ENCODE results near the gene JARID2. TPM values are rescaled to one million over a fixed set of nuclear protein-coding genes. Genes with fewer than 3 reads are reported as not detected.

Gene JARID2
- total RNA-seq, 1 donor from 2014 or later, result 17.9 TPM

- Histone ChIP-seq H3K36me3 (no peaks in the 10 kb centered on the region), H3K27me3 (no peaks in the 10 kb centered on the region), H3K4me1 (peaks cover 49% of the 10 kb centered on the region), H3K4me3 (no peak overlapping the region), H3K27ac (no peak overlapping the region), H3K9me3 (no peaks in the 10 kb centered on the region)
- TF ChIP-seq, protein P1, sequence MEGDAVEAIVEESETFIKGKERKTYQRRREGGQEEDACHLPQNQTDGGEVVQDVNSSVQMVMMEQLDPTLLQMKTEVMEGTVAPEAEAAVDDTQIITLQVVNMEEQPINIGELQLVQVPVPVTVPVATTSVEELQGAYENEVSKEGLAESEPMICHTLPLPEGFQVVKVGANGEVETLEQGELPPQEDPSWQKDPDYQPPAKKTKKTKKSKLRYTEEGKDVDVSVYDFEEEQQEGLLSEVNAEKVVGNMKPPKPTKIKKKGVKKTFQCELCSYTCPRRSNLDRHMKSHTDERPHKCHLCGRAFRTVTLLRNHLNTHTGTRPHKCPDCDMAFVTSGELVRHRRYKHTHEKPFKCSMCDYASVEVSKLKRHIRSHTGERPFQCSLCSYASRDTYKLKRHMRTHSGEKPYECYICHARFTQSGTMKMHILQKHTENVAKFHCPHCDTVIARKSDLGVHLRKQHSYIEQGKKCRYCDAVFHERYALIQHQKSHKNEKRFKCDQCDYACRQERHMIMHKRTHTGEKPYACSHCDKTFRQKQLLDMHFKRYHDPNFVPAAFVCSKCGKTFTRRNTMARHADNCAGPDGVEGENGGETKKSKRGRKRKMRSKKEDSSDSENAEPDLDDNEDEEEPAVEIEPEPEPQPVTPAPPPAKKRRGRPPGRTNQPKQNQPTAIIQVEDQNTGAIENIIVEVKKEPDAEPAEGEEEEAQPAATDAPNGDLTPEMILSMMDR (IDR thresholded peaks at IDR 0.05), result no peak
- TF ChIP-seq POLR2AphosphoS5 (IDR thresholded peaks at IDR 0.05; ENCODE audit: insufficient read depth in 1 of 2, low read depth in 1 of 2), result no peak
- TF ChIP-seq POLR2A (IDR thresholded peaks at IDR 0.05), result no peak
- intact Hi-C loops (cut with DNase I), result no loop called here
- DNase-seq (ENCODE audit: extremely low spot score in 2 of 2), result no peak
Measured at GRCh38 chr6:15425947-15426346, 180.1 kb downstream of the JARID2 start.

GRCh38 chr6:15426395-15426794, 180.5 kb downstream of the JARID2 start:
- H3K27ac ChIP-seq, result no peak overlapping the region
- intact Hi-C loops (cut with DNase I), result no loop called here

GRCh38 chr6:15426901-15427300, 181.0 kb downstream of the JARID2 start:
- intact Hi-C loops (cut with DNase I), result no loop called here
- Histone ChIP-seq H3K9me3 (no peaks in the 10 kb centered on the region), H3K27me3 (no peaks in the 10 kb centered on the region), H3K36me3 (no peaks in the 10 kb centered on the region), H3K27ac (no peak overlapping the region), H3K4me1 (peaks cover 56% of the 10 kb centered on the region), H3K4me3 (no peak overlapping the region)
- TF ChIP-seq, protein P1 (IDR thresholded peaks at IDR 0.05), result no peak
- no peak for TF ChIP-seq POLR2A (IDR thresholded peaks at IDR 0.05)
- no peak for TF ChIP-seq POLR2AphosphoS5 (IDR thresholded peaks at IDR 0.05; ENCODE audit: insufficient read depth in 1 of 2, low read depth in 1 of 2)
- DNase-seq (ENCODE audit: extremely low spot score in 2 of 2), result no peak

More at GRCh38 chr6:15426395-15426794, 180.5 kb downstream of the JARID2 start:
- TF ChIP-seq, protein P1 (IDR thresholded peaks at IDR 0.05), result no peak
- TF ChIP-seq POLR2AphosphoS5 (IDR thresholded peaks at IDR 0.05; ENCODE audit: insufficient read depth in 1 of 2, low read depth in 1 of 2) (no peak), POLR2A (IDR thresholded peaks at IDR 0.05) (no peak)
- Histone ChIP-seq H3K27me3 (no peaks in the 10 kb centered on the region), H3K36me3 (no peaks in the 10 kb centered on the region), H3K9me3 (no peaks in the 10 kb centered on the region), H3K4me3 (no peak overlapping the region), H3K4me1 (peaks cover 54% of the 10 kb centered on the region)
- DNase-seq (ENCODE audit: extremely low spot score in 2 of 2), result no peak

DNA sequence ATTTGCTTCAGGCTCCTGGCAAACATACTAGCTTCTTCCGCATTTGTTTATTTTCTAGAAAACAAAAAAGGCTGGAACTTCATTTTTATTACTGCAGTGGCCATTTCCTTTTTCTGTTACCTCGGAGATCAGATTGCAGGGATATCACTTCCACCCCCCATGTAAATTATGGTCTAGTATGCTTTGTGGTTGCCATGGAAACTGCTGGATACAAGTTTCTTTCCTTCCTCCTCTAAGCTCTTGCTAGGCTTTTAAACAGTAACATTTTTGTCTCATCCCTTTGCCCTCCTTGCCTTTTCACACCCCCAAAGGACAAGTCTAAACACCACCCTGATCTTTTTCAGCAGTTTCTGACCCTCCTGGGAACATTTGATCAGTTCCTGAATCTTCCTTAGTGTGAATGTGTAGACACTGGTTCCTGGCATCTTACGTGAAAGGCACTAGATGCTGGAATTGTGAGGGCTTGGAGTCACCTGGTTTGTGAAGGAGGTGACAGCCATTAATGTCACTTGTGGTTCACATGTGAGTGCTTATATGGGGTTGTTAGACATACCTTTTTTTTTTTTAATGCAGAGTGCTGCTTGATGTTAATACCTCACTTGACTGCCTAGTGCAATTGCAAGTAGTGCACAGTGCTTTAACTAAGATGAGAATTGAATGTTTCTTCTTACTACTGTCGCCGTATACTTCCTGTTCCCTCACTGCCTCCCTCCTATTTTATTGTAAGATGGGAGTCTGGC, 181.6 kb downstream of the JARID2 start:
- no peaks in the 10 kb centered on the region for H3K36me3 ChIP-seq
- H3K27me3 ChIP-seq, result no peaks in the 10 kb centered on the region
- intact Hi-C loops (cut with DNase I), result no loop called here
- H3K9me3 ChIP-seq, result no peaks in the 10 kb centered on the region
- H3K27ac ChIP-seq, result no peak overlapping the region
- no peak overlapping the region for H3K4me3 ChIP-seq
- TF ChIP-seq, protein P1 (IDR thresholded peaks at IDR 0.05), result no peak
- TF ChIP-seq POLR2AphosphoS5 (IDR thresholded peaks at IDR 0.05; ENCODE audit: insufficient read depth in 1 of 2, low read depth in 1 of 2) (no peak), POLR2A (IDR thresholded peaks at IDR 0.05) (no peak)
- peaks cover 52% of the 10 kb centered on the region for H3K4me1 ChIP-seq
- DNase-seq (ENCODE audit: extremely low spot score in 2 of 2), result no peak
